ENCODE results near the gene NT5DC1. TPM values are rescaled to one million over a fixed set of nuclear protein-coding genes. Genes with fewer than 3 reads are reported as not detected.

NT5DC1 gene
- total RNA-seq, 1 experiment from 2014 or later = 15.4 TPM

- peaks cover 24% of the 10 kb centered on the region for H3K4me1 ChIP-seq
- H3K36me3 ChIP-seq = no peaks in the 10 kb centered on the region
- H3K4me3 ChIP-seq = peak overlapping the region; percentile 28
- no peaks in the 10 kb centered on the region for H3K27me3 ChIP-seq
- H3K9me3 ChIP-seq (replicated peaks) = no peaks in the 10 kb centered on the region
- DNase-seq = peak; percentile 84 to 93
- H3K27ac ChIP-seq = peak overlapping the region; percentile 81
Observed at GRCh38 chr6:116144605-116145004, 44.0 kb downstream of the NT5DC1 start.

GRCh38 chr6:116145803-116146675 is 45.4 kb downstream of the NT5DC1 start:
- Histone ChIP-seq H3K36me3 (no peaks in the 10 kb centered on the region), H3K9me3 (replicated peaks) (no peaks in the 10 kb centered on the region), H3K4me1 (peaks cover 24% of the 10 kb centered on the region), H3K27me3 (no peaks in the 10 kb centered on the region), H3K4me3 (no peak overlapping the region), H3K27ac (peak overlapping the region; percentile 81)
- peak in 1 of 2 experiments; percentile 48 for DNase-seq

- Histone ChIP-seq H3K9me3 (replicated peaks) (no peaks in the 10 kb centered on the region), H3K4me3 (no peak overlapping the region), H3K36me3 (no peaks in the 10 kb centered on the region), H3K27ac (no peak overlapping the region), H3K27me3 (no peaks in the 10 kb centered on the region), H3K4me1 (peaks cover 4% of the 10 kb centered on the region; the same call in 1 of the 2 replicates)
- DNase-seq = peak in 1 of 2 experiments; percentile 5
Observed at GRCh38 chr6:116152620-116153019, 52.0 kb downstream of the NT5DC1 start.

- no peak overlapping the region for H3K27ac ChIP-seq
- no peaks in the 10 kb centered on the region for H3K27me3 ChIP-seq
- no peaks in the 10 kb centered on the region for H3K9me3 ChIP-seq (replicated peaks)
- no peak overlapping the region for H3K4me3 ChIP-seq
- peaks cover 4% of the 10 kb centered on the region; the same call in 1 of the 2 replicates for H3K4me1 ChIP-seq
- no peaks in the 10 kb centered on the region for H3K36me3 ChIP-seq
- no peak for DNase-seq
Observed at GRCh38 chr6:116154887-116155286, 54.2 kb downstream of the NT5DC1 start.

- no peak for DNase-seq
- H3K9me3 ChIP-seq (replicated peaks) = no peaks in the 10 kb centered on the region
- H3K36me3 ChIP-seq = no peaks in the 10 kb centered on the region
- peaks cover 4% of the 10 kb centered on the region; the same call in 1 of the 2 replicates for H3K4me1 ChIP-seq
- no peak overlapping the region for H3K4me3 ChIP-seq
- H3K27ac ChIP-seq = no peak overlapping the region
- H3K27me3 ChIP-seq = no peaks in the 10 kb centered on the region
Observed at GRCh38 chr6:116156405-116157326, 56.0 kb downstream of the NT5DC1 start.

- no peak overlapping the region for H3K27ac ChIP-seq
- no peaks in the 10 kb centered on the region for H3K36me3 ChIP-seq
- no peaks in the 10 kb centered on the region for H3K9me3 ChIP-seq (replicated peaks)
- no peak for DNase-seq
- H3K4me3 ChIP-seq = no peak overlapping the region
- H3K27me3 ChIP-seq = no peaks in the 10 kb centered on the region
- peaks cover 4% of the 10 kb centered on the region; the same call in 1 of the 2 replicates for H3K4me1 ChIP-seq
Observed at GRCh38 chr6:116157391-116157790, 56.7 kb downstream of the NT5DC1 start.

- no peaks in the 10 kb centered on the region for H3K27me3 ChIP-seq
- H3K4me1 ChIP-seq = no peaks in the 10 kb centered on the region
- H3K9me3 ChIP-seq (replicated peaks) = no peaks in the 10 kb centered on the region
- no peak overlapping the region for H3K27ac ChIP-seq
- no peak overlapping the region for H3K4me3 ChIP-seq
- no peak for DNase-seq
- no peaks in the 10 kb centered on the region for H3K36me3 ChIP-seq
Observed at GRCh38 chr6:116158641-116159040, 58.0 kb downstream of the NT5DC1 start.

GRCh38 chr6:116159782-116160524 is 59.3 kb downstream of the NT5DC1 start:
- Histone ChIP-seq H3K4me3 (no peak overlapping the region), H3K9me3 (replicated peaks) (no peaks in the 10 kb centered on the region), H3K4me1 (no peaks in the 10 kb centered on the region), H3K27ac (no peak overlapping the region), H3K36me3 (no peaks in the 10 kb centered on the region), H3K27me3 (no peaks in the 10 kb centered on the region)
- DNase-seq = no peak

GRCh38 chr6:116165596-116165995 is 64.9 kb downstream of the NT5DC1 start:
- no peak overlapping the region for H3K4me3 ChIP-seq
- no peaks in the 10 kb centered on the region for H3K4me1 ChIP-seq
- H3K9me3 ChIP-seq (replicated peaks) = no peaks in the 10 kb centered on the region
- H3K27ac ChIP-seq = no peak overlapping the region
- no peaks in the 10 kb centered on the region for H3K36me3 ChIP-seq
- no peak for DNase-seq
- H3K27me3 ChIP-seq = no peaks in the 10 kb centered on the region

- no peak for DNase-seq
- Histone ChIP-seq H3K27ac (no peak overlapping the region), H3K4me1 (no peaks in the 10 kb centered on the region), H3K4me3 (no peak overlapping the region), H3K27me3 (no peaks in the 10 kb centered on the region), H3K36me3 (no peaks in the 10 kb centered on the region), H3K9me3 (replicated peaks) (no peaks in the 10 kb centered on the region)
Observed at GRCh38 chr6:116166369-116166768, 65.7 kb downstream of the NT5DC1 start.

- Histone ChIP-seq H3K9me3 (replicated peaks) (no peaks in the 10 kb centered on the region), H3K4me3 (no peak overlapping the region), H3K27me3 (no peaks in the 10 kb centered on the region), H3K36me3 (no peaks in the 10 kb centered on the region), H3K4me1 (no peaks in the 10 kb centered on the region), H3K27ac (no peak overlapping the region)
- DNase-seq = no peak
Observed at GRCh38 chr6:116168148-116168547, 67.5 kb downstream of the NT5DC1 start.

- DNase-seq = no peak
- no peaks in the 10 kb centered on the region for H3K4me1 ChIP-seq
- no peaks in the 10 kb centered on the region for H3K27me3 ChIP-seq
- no peak overlapping the region for H3K27ac ChIP-seq
- no peaks in the 10 kb centered on the region for H3K9me3 ChIP-seq (replicated peaks)
- H3K4me3 ChIP-seq = no peak overlapping the region
- no peaks in the 10 kb centered on the region for H3K36me3 ChIP-seq
Observed at GRCh38 chr6:116169880-116170279, 69.2 kb downstream of the NT5DC1 start.

- H3K4me1 ChIP-seq = no peaks in the 10 kb centered on the region
- H3K4me3 ChIP-seq = no peak overlapping the region
- no peaks in the 10 kb centered on the region for H3K36me3 ChIP-seq
- no peaks in the 10 kb centered on the region for H3K27me3 ChIP-seq
- DNase-seq = no peak
- no peak overlapping the region for H3K27ac ChIP-seq
- no peaks in the 10 kb centered on the region; the same call in 1 of the 2 replicates for H3K9me3 ChIP-seq (replicated peaks)
Observed at GRCh38 chr6:116170358-116171057, 69.9 kb downstream of the NT5DC1 start.

GRCh38 chr6:116173928-116174327 is 73.3 kb downstream of the NT5DC1 start:
- no peak overlapping the region for H3K4me3 ChIP-seq
- no peak for DNase-seq
- H3K27me3 ChIP-seq = no peaks in the 10 kb centered on the region
- no peaks in the 10 kb centered on the region for H3K4me1 ChIP-seq
- no peak overlapping the region for H3K27ac ChIP-seq
- H3K9me3 ChIP-seq (replicated peaks) = peaks cover 5% of the 10 kb centered on the region; the same call in 1 of the 2 replicates
- no peaks in the 10 kb centered on the region for H3K36me3 ChIP-seq

Measured in SJCRH30 (cell line).